Heart left ventricle (tissue), 13 donors: ENCODE data around the gene LRP11.

Experiments
- POLR2A ChIP-seq, 2 donors: fragments of 450-650 bp; IDR thresholded peaks; one replicate each; pipeline ENCODE4 v1.6.1; 2017; ENCODE audit warnings: antibody characterized with exemption in 2 of 2, mild to moderate bottlenecking in 2 of 2, moderate library complexity in 2 of 2
- TF ChIP-seq, protein P1 (sequence below), 12 donors: fragments of 200-600 bp; sonication (generic) in 4 of 12; IDR thresholded peaks; one replicate each; pipeline versions ENCODE4 v1.5.0 to v1.8.0; 2018 to 2022; ENCODE audit warnings: antibody characterized with exemption in 12 of 12, mild to moderate bottlenecking in 5 of 12
- donor health status: ischemic (EF 13 %, LVEDD 7.1; RV severe dilation, severe dysfunction).
- donor health status: DM: no; HTN: yes; CAD: no.
- donor health status: DM: no; HTN: no; CAD: no.
- donor health status: ischemic (EF 25% LVEDD 6.9; RV normal size, moderate dysfunction).
- donor health status: ischemic (EF 25% LVEDD 5.7; RV mildly dilated, moderate dysfunction).
- donor health status: ischemic (EF 35%, LVEDD 5.7; RV mildly dilated, moderate dysfunction).
- donor health status: nonischemic (EF 11% LVEDD 7.7; RV severe dilation, severe dysfunction).
- donor health status: DM: yes; HTN: yes; CAD: no.
- donor health status: PGD.
- donor health status: ischemic (EF 29% LVEDD 5.4; RV normal size, mild dysfunction).
- donor health status: nonischemic (EF 23%, LVEDD 6.1; RV moderate dilation, normal function).

DNA sequence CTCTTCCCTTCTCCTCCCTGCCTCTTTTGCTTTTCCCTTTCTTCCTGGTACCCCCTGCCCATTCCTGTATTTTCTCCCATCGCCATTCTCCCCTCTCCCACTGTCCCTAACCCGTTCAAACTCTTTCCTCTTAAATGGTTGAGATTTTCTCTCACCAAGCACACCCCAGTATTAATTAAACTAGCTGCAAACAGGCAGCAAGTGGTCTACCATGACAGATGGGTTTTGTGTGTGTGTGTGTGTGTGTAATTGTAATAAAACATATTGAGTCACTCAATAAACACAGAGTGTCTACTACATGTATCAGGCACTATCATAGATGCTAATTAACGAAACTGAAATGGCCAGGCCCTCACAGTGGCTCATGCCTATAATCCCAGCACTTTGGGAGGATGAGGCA lies 27.1 kb upstream of the LRP11 start:
- TF ChIP-seq, protein P1, sequence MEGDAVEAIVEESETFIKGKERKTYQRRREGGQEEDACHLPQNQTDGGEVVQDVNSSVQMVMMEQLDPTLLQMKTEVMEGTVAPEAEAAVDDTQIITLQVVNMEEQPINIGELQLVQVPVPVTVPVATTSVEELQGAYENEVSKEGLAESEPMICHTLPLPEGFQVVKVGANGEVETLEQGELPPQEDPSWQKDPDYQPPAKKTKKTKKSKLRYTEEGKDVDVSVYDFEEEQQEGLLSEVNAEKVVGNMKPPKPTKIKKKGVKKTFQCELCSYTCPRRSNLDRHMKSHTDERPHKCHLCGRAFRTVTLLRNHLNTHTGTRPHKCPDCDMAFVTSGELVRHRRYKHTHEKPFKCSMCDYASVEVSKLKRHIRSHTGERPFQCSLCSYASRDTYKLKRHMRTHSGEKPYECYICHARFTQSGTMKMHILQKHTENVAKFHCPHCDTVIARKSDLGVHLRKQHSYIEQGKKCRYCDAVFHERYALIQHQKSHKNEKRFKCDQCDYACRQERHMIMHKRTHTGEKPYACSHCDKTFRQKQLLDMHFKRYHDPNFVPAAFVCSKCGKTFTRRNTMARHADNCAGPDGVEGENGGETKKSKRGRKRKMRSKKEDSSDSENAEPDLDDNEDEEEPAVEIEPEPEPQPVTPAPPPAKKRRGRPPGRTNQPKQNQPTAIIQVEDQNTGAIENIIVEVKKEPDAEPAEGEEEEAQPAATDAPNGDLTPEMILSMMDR (IDR thresholded peaks at IDR 0.05): no peak
- no peak for TF ChIP-seq POLR2A (IDR thresholded peaks at IDR 0.05)
